KMS-11 (cell line): ENCODE measurements around the gene CLDN6.
A peak's percentile ranks its signal among the peaks of the same experiment; 100 is the strongest.

Source experiments
- H2AFZ ChIP-seq: fragments of 200-600 bp; sonication (generic); 2 replicates; pipeline ENCODE4 v1.6.1; 2016; ENCODE audit warnings: antibody characterized with exemption, mixed run types, low read depth
- H3K27ac ChIP-seq: fragments of 200-600 bp; sonication (generic); 2 replicates; pipeline ENCODE4 v1.6.1; 2016; ENCODE audit warnings: mild to moderate bottlenecking, mixed run types
- H3K27me3 ChIP-seq: fragments of 200-600 bp; sonication (generic); 2 replicates; pipeline ENCODE4 v1.6.1; 2017; ENCODE audit warnings: mild to moderate bottlenecking, low read depth, mixed run types, moderate library complexity; ENCODE audit not compliant: insufficient read depth
- H3K36me3 ChIP-seq: fragments of 200-600 bp; sonication (generic); 2 replicates; pipeline ENCODE4 v1.6.1; 2017; ENCODE audit warnings: mild to moderate bottlenecking, mixed run types; ENCODE audit not compliant: insufficient read depth
- H3K4me1 ChIP-seq: fragments of 200-600 bp; sonication (generic); 2 replicates; pipeline ENCODE4 v1.6.1; 2016; ENCODE audit warnings: mild to moderate bottlenecking, low read depth, mixed run types; ENCODE audit not compliant: poor library complexity, severe bottlenecking
- H3K4me2 ChIP-seq: fragments of 200-600 bp; sonication (generic); 2 replicates; pipeline ENCODE4 v1.7.0; 2016; ENCODE audit warnings: mild to moderate bottlenecking, mixed run types
- H3K4me3 ChIP-seq: fragments of 200-600 bp; sonication (generic); IDR thresholded peaks from 2 replicates; pipeline ENCODE4 v1.6.1; 2017; ENCODE audit warnings: low read depth, low read length, mixed read lengths; ENCODE audit not compliant: insufficient read depth
- H3K79me2 ChIP-seq: fragments of 200-600 bp; sonication (generic); 2 replicates; pipeline ENCODE4 v1.6.1; 2016; ENCODE audit warnings: low read depth, mixed run types; ENCODE audit not compliant: insufficient read depth
- H3K9ac ChIP-seq: fragments of 200-600 bp; sonication (generic); 2 replicates; pipeline ENCODE4 v1.6.1; 2016; ENCODE audit warnings: mild to moderate bottlenecking, mixed run types
- H4K20me1 ChIP-seq: fragments of 200-600 bp; sonication (generic); 2 replicates; pipeline ENCODE4 v1.6.1; 2016; ENCODE audit warnings: mild to moderate bottlenecking, mixed run types; ENCODE audit not compliant: insufficient read depth
- TF ChIP-seq, protein P1 (sequence below): fragments of 200-600 bp; sonication (generic); conservative IDR thresholded peaks from 2 replicates; pipeline ENCODE4 v1.6.1; 2017; ENCODE audit warnings: low read depth, mild to moderate bottlenecking, antibody characterized with exemption, low read length, moderate library complexity, mixed read lengths

CLDN6 gene

GRCh38 chr16:2971985-2972784 lies 45.8 kb downstream of the CLDN6 start:
- no peaks in the 10 kb centered on the region for H3K27me3 ChIP-seq
- TF ChIP-seq, protein P1, sequence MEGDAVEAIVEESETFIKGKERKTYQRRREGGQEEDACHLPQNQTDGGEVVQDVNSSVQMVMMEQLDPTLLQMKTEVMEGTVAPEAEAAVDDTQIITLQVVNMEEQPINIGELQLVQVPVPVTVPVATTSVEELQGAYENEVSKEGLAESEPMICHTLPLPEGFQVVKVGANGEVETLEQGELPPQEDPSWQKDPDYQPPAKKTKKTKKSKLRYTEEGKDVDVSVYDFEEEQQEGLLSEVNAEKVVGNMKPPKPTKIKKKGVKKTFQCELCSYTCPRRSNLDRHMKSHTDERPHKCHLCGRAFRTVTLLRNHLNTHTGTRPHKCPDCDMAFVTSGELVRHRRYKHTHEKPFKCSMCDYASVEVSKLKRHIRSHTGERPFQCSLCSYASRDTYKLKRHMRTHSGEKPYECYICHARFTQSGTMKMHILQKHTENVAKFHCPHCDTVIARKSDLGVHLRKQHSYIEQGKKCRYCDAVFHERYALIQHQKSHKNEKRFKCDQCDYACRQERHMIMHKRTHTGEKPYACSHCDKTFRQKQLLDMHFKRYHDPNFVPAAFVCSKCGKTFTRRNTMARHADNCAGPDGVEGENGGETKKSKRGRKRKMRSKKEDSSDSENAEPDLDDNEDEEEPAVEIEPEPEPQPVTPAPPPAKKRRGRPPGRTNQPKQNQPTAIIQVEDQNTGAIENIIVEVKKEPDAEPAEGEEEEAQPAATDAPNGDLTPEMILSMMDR = no peak
- no peak overlapping the region; the same call in 1 of the 2 replicates for H3K27ac ChIP-seq
- no peak overlapping the region for H2AFZ ChIP-seq
- no peaks in the 10 kb centered on the region for H4K20me1 ChIP-seq
- peaks cover 27% of the 10 kb centered on the region; the same call in 1 of the 2 replicates for H3K79me2 ChIP-seq
- H3K4me3 ChIP-seq = no peak overlapping the region
- no peak overlapping the region for H3K9ac ChIP-seq
- peaks cover 12% of the 10 kb centered on the region for H3K4me1 ChIP-seq
- no peak overlapping the region for H3K4me2 ChIP-seq
- no peaks in the 10 kb centered on the region for H3K36me3 ChIP-seq

DNA sequence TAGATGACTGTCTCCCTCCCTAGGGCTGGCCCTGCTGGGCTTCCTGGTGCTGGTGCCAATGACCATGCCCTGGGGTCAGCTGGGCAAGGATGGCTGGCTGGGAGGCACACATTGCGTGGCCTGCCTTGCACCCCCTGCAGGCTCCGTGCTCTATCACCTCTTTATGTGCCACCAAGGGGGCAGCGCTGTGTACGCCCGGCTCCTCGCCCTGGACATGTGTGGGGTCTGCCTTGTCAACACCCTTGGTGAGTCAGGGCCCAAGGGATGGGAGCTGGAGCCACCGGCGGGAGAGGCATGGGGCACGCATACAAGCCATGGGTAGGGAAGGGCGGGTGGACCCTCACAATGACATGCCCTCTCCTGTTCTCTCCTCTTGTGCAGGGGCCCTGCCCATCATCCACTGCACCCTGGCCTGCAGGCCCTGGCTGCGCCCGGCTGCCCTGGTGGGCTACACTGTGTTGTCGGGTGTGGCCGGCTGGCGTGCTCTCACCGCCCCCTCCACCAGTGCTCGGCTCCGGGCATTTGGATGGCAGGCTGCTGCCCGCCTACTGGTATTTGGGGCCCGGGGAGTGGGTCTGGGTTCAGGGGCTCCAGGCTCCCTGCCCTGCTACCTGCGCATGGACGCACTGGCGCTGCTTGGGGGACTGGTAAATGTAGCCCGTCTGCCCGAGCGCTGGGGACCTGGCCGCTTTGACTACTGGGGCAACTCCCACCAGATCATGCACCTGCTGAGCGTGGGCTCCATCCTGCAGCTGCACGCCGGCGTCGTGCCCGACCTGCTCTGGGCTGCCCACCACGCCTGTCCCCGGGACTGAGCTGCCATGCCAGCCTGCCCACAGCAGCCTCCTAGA lies 46.6 kb downstream of the CLDN6 start:
- Histone ChIP-seq H3K4me2 (peak overlapping the region; percentile 94), H3K9ac (no peak overlapping the region), H3K36me3 (no peaks in the 10 kb centered on the region), H3K27me3 (no peaks in the 10 kb centered on the region), H3K27ac (no peak overlapping the region), H2AFZ (no peak overlapping the region), H3K4me1 (peaks cover 12% of the 10 kb centered on the region), H3K79me2 (peaks cover 21% of the 10 kb centered on the region; the same call in 1 of the 2 replicates), H4K20me1 (no peaks in the 10 kb centered on the region), H3K4me3 (no peak overlapping the region)
- TF ChIP-seq, protein P1 = no peak

- Histone ChIP-seq H4K20me1 (no peaks in the 10 kb centered on the region), H3K9ac (peak overlapping the region; percentile 70), H3K27me3 (no peaks in the 10 kb centered on the region), H3K4me1 (peaks cover 19% of the 10 kb centered on the region), H3K4me2 (peak overlapping the region; percentile 94), H2AFZ (no peak overlapping the region), H3K36me3 (no peaks in the 10 kb centered on the region), H3K4me3 (no peak overlapping the region), H3K27ac (peak overlapping the region; percentile 62; the same call in 1 of the 2 replicates), H3K79me2 (peaks cover 21% of the 10 kb centered on the region; the same call in 1 of the 2 replicates)
- TF ChIP-seq, protein P1 = no peak
These were observed 47.4 kb downstream of the CLDN6 start for GRCh38 chr16:2970563-2970962.

DNA sequence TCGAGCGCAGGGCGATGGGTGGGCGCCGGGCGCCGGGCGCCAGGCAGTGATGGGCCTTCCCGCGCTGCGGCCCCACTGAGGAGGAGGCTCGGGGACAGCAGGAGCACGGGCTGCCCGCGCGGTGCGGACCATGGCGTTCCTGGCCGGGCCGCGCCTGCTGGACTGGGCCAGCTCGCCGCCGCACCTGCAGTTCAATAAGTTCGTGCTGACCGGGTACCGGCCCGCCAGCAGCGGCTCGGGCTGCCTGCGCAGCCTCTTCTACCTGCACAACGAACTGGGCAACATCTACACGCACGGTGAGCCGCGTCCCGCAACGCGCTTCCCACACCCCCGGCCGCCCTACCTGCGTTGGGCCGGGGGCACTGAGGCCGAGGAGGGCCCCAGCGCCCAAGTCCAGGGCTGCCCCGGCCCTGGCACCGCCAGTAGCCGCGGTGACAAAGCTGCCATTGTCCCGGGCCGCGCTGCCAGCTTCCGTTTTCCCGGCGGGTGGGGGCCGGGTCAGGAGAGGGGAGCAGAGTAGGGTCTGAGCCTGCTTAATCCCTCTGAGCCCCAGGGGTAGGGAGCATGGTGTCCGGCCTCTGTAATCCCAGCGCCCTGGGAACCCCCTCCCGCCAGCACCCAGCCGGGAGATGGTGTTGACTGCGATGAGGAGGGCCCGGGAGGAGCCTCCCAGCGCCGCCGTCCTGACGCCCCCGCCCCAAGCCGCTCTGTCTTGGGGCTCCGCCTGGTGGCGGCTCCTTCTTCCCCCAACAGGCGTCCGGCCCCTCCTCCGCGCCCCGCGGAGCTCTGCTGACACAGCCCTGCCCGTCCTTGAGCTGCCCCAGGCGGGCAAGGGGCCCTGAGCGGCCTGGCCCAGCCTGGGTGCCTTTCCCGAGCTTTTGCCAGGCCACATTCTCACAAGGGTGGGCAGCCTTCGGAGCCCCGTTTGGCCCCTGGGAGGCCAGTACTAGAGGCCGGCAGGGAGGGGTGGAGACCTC lies 48.1 kb downstream of the CLDN6 start:
- peaks cover 24% of the 10 kb centered on the region for H3K4me1 ChIP-seq
- H3K27ac ChIP-seq = peak overlapping the region; percentile 62
- no peaks in the 10 kb centered on the region for H3K36me3 ChIP-seq
- no peaks in the 10 kb centered on the region for H4K20me1 ChIP-seq
- TF ChIP-seq, protein P1 = peak; percentile 52
- H2AFZ ChIP-seq = peak overlapping the region; percentile 80
- peaks cover 21% of the 10 kb centered on the region; the same call in 1 of the 2 replicates for H3K79me2 ChIP-seq
- H3K9ac ChIP-seq = peak overlapping the region; percentile 70
- H3K4me2 ChIP-seq = peak overlapping the region; percentile 94
- H3K27me3 ChIP-seq = no peaks in the 10 kb centered on the region
- H3K4me3 ChIP-seq = no peak overlapping the region
